ENCODE results near the gene FLNA. TPM values are rescaled to one million over a fixed set of nuclear protein-coding genes. Genes with fewer than 3 reads are reported as not detected.

The FLNA gene, protein sequence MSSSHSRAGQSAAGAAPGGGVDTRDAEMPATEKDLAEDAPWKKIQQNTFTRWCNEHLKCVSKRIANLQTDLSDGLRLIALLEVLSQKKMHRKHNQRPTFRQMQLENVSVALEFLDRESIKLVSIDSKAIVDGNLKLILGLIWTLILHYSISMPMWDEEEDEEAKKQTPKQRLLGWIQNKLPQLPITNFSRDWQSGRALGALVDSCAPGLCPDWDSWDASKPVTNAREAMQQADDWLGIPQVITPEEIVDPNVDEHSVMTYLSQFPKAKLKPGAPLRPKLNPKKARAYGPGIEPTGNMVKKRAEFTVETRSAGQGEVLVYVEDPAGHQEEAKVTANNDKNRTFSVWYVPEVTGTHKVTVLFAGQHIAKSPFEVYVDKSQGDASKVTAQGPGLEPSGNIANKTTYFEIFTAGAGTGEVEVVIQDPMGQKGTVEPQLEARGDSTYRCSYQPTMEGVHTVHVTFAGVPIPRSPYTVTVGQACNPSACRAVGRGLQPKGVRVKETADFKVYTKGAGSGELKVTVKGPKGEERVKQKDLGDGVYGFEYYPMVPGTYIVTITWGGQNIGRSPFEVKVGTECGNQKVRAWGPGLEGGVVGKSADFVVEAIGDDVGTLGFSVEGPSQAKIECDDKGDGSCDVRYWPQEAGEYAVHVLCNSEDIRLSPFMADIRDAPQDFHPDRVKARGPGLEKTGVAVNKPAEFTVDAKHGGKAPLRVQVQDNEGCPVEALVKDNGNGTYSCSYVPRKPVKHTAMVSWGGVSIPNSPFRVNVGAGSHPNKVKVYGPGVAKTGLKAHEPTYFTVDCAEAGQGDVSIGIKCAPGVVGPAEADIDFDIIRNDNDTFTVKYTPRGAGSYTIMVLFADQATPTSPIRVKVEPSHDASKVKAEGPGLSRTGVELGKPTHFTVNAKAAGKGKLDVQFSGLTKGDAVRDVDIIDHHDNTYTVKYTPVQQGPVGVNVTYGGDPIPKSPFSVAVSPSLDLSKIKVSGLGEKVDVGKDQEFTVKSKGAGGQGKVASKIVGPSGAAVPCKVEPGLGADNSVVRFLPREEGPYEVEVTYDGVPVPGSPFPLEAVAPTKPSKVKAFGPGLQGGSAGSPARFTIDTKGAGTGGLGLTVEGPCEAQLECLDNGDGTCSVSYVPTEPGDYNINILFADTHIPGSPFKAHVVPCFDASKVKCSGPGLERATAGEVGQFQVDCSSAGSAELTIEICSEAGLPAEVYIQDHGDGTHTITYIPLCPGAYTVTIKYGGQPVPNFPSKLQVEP (N-terminal part only)
- 1,000 to 10,000 TPM; 1,012 to 1,022 TPM for total RNA-seq
- 939 TPM for polyA plus RNA-seq (2013, experiment 1 of 2)
- polyA plus RNA-seq (2013, experiment 2 of 2), result 804 TPM
- total RNA-seq, result 962 to 3,153 (median 1,788) reads per million in 172 experiments

- no peaks in the 10 kb centered on the region for H3K27me3 Mint-ChIP-seq
- no peak for ATAC-seq (ENCODE audit: poor library complexity)
- H3K36me3 Mint-ChIP-seq (ENCODE audit: low read depth), result peaks cover 12% of the 10 kb centered on the region
- no peaks in the 10 kb centered on the region for H3K9me3 ChIP-seq (ENCODE audit: control insufficient read depth in 1 of 2, insufficient read depth in 1 of 2, low read length in 2 of 2)
- DNase-seq, result peak in 4 of 14 experiments; percentile 32 to 65 (median 52)
- no peak for TF ChIP-seq CTCF (IDR thresholded peaks at IDR 0.05)
- H3K36me3 ChIP-seq (ENCODE audit: insufficient read depth, low read length), result no peaks in the 10 kb centered on the region
- H3K9me3 Mint-ChIP-seq, result no peaks in the 10 kb centered on the region
- H3K4me3 ChIP-seq (ENCODE audit: low read length), result peak within 1 kb of the TSS; percentile 24
- peaks cover 13% of the 10 kb centered on the region for H3K4me1 Mint-ChIP-seq (ENCODE audit: low read depth)
- no peak within 1 kb of the TSS for H3K27ac ChIP-seq (ENCODE audit: low read depth in 1 of 2, low read length in 2 of 2)
- intact Hi-C loops (cut with DNase I, micrococcal nuclease), result loop anchor here (5.0 to 10.0 kb wide), 3 partner anchors 47 to 360 kb away; partner anchors contain the start of genes IRAK1 (in 1 of the 2) and MECP2 (in 1 of the 2)
- peak within 1 kb of the TSS; percentile 83 for H3K4me3 Mint-ChIP-seq
- ChIA-PET CTCF (interaction anchor here (2.1 kb wide), 1 partner anchor 54 kb away, joined by 7 read pairs; the partner anchor contains the start of gene ATP6AP1), POLR2A (interaction anchor here (1.1 to 2.1 kb wide), 4 partner anchors 23 to 142 kb away, joined by 3 to 8 read pairs (median 4); partner anchors contain the start of gene RPL10)
- peak within 1 kb of the TSS; percentile 71 for H3K27ac Mint-ChIP-seq
- H3K27me3 ChIP-seq (ENCODE audit: control insufficient read depth in 1 of 2, insufficient read depth in 2 of 2, low read length in 2 of 2), result no peaks in the 10 kb centered on the region
- peaks cover 56% of the 10 kb centered on the region for H3K4me1 ChIP-seq (ENCODE audit: insufficient read depth, low read length)
Observed at GRCh38 chrX:154374313-154375155, at the start of gene FLNA. Gene FLNA (minus strand): TSS chrX:154374634. CDS start chrX:154371245, 3,389 bp downstream.

DNA sequence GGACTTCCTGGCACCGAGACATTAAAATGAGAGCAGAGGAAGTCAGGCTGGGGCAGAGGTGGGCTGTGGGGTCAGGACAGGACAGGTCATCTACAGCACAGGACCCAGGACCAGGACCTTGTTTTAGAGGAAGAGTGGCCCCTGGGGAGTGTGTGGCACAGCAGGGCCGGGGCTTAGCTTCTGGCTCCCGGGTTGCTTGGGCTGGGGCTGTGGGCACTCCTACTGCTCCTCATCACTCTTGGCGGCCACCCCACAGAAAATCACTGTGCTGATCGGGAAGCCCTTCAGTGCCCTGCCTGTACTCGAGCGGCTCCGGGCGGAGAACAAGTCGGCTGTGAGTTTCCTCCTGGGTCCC lies 45.9 kb upstream of the FLNA start:
- no peaks in the 10 kb centered on the region for H3K27me3 ChIP-seq (ENCODE audit: control insufficient read depth in 1 of 2, insufficient read depth in 2 of 2, low read length in 2 of 2)
- Mint-ChIP-seq H3K4me1 (ENCODE audit: low read depth) (no peaks in the 10 kb centered on the region), H3K27ac (no peak overlapping the region), H3K27me3 (no peaks in the 10 kb centered on the region), H3K4me3 (no peak overlapping the region), H3K9me3 (no peaks in the 10 kb centered on the region), H3K36me3 (ENCODE audit: low read depth) (peaks cover 6% of the 10 kb centered on the region)
- H3K4me3 ChIP-seq (ENCODE audit: low read length), result no peak overlapping the region
- CTCF ChIA-PET, result interaction anchor here (0.9 kb wide), 1 partner anchor 22 kb away, joined by 3 read pairs; the partner anchor contains the start of gene RPL10
- TF ChIP-seq CTCF (IDR thresholded peaks at IDR 0.05), result no peak
- DNase-seq (no peak), ATAC-seq (ENCODE audit: poor library complexity) (no peak)
- no peak overlapping the region for H3K27ac ChIP-seq (ENCODE audit: low read depth in 1 of 2, low read length in 2 of 2)
- H3K4me1 ChIP-seq (ENCODE audit: insufficient read depth, low read length), result no peaks in the 10 kb centered on the region
- POLR2A ChIA-PET, result interaction anchor here (1.1 kb wide), 1 partner anchor 95 kb away, joined by 3 read pairs; the partner anchor contains the start of gene FAM3A
- H3K36me3 ChIP-seq (ENCODE audit: insufficient read depth, low read length), result peaks cover 13% of the 10 kb centered on the region
- H3K9me3 ChIP-seq (ENCODE audit: control insufficient read depth in 1 of 2, insufficient read depth in 1 of 2, low read length in 2 of 2), result no peaks in the 10 kb centered on the region
- intact Hi-C loops (cut with DNase I, micrococcal nuclease), result no loop called here

Data from CD4-positive, alpha-beta T cell (primary cell).